ENCODE data around the gene TPTE2. TPM values are rescaled to one million over a fixed set of nuclear protein-coding genes. Genes with fewer than 3 reads are reported as not detected.

The TPTE2 gene
- total and polyA plus RNA-seq, 2 experiments from 2014 or later = not detected

DNA sequence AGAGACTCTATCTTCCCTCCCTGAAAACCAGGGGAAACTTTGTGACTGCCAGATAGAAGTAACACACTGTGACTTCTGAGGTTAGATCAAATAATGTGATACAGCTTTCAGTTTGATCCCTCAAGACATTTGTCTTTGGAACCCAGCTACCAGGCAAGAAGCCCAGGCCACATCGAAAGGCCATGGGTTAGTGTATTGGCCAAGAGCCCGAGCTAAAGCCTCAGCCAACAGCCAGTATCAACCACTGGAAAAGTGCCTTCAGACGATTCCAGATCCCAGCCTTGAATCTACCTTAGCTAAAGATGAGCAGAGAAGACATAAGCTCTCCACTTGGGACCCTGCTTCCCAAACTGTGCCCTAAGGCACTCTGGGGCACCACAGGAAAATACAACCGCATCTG, 10.9 kb upstream of the TPTE2 start:
- Histone ChIP-seq H3K4me3 (no peak overlapping the region), H3F3A (replicated peaks; ENCODE audit: low read depth) (no peaks in the 10 kb centered on the region), H3K27ac (ENCODE audit: low read depth) (no peak overlapping the region), H4K20me1 (replicated peaks; ENCODE audit: insufficient read depth) (no peaks in the 10 kb centered on the region), H3K27me3 (ENCODE audit: insufficient read depth) (no peaks in the 10 kb centered on the region), H3K36me3 (ENCODE audit: insufficient read depth) (no peaks in the 10 kb centered on the region), H3K4me2 (no peak overlapping the region), H3K9me2 (ENCODE audit: insufficient read depth) (no peaks in the 10 kb centered on the region), H3K4me1 (ENCODE audit: insufficient read depth) (no peaks in the 10 kb centered on the region), H2AFZ (no peak overlapping the region), H3K79me2 (replicated peaks; ENCODE audit: insufficient read depth) (no peaks in the 10 kb centered on the region)
- no peak overlapping the region for H3K4me3 Mint-ChIP-seq
- TF ChIP-seq EZH2 (IDR thresholded peaks at IDR 0.05; ENCODE audit: low read depth, unreplicated experiment) (no peak), EZH2phosphoT487 (IDR thresholded peaks at IDR 0.05; ENCODE audit: unreplicated experiment) (no peak), ZNF331 (CRISPR knock-in tag; IDR thresholded peaks at IDR 0.05; ENCODE audit: low read depth) (no peak), POLR2AphosphoS5 (IDR thresholded peaks at IDR 0.05; ENCODE audit: low read depth) (no peak), NANOG (IDR thresholded peaks at IDR 0.05; ENCODE audit: borderline replicate concordance) (no peak), ZNF114 (CRISPR knock-in tag; IDR thresholded peaks at IDR 0.05) (no peak), JUNB (IDR thresholded peaks at IDR 0.05; ENCODE audit: unreplicated experiment) (no peak), STAT1 (IDR thresholded peaks at IDR 0.05; ENCODE audit: unreplicated experiment) (no peak), CREB1 (CRISPR knock-in tag; IDR thresholded peaks at IDR 0.05; ENCODE audit: low read depth) (no peak)
- TF ChIP-seq, protein P1, sequence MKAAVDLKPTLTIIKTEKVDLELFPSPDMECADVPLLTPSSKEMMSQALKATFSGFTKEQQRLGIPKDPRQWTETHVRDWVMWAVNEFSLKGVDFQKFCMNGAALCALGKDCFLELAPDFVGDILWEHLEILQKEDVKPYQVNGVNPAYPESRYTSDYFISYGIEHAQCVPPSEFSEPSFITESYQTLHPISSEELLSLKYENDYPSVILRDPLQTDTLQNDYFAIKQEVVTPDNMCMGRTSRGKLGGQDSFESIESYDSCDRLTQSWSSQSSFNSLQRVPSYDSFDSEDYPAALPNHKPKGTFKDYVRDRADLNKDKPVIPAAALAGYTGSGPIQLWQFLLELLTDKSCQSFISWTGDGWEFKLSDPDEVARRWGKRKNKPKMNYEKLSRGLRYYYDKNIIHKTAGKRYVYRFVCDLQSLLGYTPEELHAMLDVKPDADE (IDR thresholded peaks at IDR 0.05) = no peak
- TF ChIP-seq, protein P2, sequence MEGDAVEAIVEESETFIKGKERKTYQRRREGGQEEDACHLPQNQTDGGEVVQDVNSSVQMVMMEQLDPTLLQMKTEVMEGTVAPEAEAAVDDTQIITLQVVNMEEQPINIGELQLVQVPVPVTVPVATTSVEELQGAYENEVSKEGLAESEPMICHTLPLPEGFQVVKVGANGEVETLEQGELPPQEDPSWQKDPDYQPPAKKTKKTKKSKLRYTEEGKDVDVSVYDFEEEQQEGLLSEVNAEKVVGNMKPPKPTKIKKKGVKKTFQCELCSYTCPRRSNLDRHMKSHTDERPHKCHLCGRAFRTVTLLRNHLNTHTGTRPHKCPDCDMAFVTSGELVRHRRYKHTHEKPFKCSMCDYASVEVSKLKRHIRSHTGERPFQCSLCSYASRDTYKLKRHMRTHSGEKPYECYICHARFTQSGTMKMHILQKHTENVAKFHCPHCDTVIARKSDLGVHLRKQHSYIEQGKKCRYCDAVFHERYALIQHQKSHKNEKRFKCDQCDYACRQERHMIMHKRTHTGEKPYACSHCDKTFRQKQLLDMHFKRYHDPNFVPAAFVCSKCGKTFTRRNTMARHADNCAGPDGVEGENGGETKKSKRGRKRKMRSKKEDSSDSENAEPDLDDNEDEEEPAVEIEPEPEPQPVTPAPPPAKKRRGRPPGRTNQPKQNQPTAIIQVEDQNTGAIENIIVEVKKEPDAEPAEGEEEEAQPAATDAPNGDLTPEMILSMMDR (conservative IDR thresholded peaks at IDR 0.05; ENCODE audit: low read depth in 2 of 2) = no peak
- TF ChIP-seq, protein P3, sequence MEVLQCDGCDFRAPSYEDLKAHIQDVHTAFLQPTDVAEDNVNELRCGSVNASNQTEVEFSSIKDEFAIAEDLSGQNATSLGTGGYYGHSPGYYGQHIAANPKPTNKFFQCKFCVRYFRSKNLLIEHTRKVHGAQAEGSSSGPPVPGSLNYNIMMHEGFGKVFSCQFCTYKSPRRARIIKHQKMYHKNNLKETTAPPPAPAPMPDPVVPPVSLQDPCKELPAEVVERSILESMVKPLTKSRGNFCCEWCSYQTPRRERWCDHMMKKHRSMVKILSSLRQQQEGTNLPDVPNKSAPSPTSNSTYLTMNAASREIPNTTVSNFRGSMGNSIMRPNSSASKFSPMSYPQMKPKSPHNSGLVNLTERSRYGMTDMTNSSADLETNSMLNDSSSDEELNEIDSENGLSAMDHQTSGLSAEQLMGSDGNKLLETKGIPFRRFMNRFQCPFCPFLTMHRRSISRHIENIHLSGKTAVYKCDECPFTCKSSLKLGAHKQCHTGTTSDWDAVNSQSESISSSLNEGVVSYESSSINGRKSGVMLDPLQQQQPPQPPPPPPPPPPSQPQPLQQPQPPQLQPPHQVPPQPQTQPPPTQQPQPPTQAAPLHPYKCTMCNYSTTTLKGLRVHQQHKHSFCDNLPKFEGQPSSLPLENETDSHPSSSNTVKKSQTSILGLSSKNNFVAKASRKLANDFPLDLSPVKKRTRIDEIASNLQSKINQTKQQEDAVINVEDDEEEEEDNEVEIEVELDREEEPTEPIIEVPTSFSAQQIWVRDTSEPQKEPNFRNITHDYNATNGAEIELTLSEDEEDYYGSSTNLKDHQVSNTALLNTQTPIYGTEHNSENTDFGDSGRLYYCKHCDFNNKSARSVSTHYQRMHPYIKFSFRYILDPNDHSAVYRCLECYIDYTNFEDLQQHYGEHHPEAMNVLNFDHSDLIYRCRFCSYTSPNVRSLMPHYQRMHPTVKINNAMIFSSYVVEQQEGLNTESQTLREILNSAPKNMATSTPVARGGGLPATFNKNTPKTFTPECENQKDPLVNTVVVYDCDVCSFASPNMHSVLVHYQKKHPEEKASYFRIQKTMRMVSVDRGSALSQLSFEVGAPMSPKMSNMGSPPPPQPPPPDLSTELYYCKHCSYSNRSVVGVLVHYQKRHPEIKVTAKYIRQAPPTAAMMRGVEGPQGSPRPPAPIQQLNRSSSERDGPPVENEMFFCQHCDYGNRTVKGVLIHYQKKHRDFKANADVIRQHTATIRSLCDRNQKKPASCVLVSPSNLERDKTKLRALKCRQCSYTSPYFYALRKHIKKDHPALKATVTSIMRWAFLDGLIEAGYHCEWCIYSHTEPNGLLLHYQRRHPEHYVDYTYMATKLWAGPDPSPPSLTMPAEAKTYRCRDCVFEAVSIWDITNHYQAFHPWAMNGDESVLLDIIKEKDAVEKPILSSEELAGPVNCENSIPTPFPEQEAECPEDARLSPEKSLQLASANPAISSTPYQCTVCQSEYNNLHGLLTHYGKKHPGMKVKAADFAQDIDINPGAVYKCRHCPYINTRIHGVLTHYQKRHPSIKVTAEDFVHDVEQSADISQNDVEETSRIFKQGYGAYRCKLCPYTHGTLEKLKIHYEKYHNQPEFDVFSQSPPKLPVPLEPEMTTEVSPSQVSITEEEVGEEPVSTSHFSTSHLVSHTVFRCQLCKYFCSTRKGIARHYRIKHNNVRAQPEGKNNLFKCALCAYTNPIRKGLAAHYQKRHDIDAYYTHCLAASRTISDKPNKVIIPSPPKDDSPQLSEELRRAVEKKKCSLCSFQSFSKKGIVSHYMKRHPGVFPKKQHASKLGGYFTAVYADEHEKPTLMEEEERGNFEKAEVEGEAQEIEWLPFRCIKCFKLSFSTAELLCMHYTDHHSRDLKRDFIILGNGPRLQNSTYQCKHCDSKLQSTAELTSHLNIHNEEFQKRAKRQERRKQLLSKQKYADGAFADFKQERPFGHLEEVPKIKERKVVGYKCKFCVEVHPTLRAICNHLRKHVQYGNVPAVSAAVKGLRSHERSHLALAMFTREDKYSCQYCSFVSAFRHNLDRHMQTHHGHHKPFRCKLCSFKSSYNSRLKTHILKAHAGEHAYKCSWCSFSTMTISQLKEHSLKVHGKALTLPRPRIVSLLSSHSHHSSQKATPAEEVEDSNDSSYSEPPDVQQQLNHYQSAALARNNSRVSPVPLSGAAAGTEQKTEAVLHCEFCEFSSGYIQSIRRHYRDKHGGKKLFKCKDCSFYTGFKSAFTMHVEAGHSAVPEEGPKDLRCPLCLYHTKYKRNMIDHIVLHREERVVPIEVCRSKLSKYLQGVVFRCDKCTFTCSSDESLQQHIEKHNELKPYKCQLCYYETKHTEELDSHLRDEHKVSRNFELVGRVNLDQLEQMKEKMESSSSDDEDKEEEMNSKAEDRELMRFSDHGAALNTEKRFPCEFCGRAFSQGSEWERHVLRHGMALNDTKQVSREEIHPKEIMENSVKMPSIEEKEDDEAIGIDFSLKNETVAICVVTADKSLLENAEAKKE (CRISPR knock-in tag; IDR thresholded peaks at IDR 0.05) = no peak
- TF ChIP-seq, protein P4, sequence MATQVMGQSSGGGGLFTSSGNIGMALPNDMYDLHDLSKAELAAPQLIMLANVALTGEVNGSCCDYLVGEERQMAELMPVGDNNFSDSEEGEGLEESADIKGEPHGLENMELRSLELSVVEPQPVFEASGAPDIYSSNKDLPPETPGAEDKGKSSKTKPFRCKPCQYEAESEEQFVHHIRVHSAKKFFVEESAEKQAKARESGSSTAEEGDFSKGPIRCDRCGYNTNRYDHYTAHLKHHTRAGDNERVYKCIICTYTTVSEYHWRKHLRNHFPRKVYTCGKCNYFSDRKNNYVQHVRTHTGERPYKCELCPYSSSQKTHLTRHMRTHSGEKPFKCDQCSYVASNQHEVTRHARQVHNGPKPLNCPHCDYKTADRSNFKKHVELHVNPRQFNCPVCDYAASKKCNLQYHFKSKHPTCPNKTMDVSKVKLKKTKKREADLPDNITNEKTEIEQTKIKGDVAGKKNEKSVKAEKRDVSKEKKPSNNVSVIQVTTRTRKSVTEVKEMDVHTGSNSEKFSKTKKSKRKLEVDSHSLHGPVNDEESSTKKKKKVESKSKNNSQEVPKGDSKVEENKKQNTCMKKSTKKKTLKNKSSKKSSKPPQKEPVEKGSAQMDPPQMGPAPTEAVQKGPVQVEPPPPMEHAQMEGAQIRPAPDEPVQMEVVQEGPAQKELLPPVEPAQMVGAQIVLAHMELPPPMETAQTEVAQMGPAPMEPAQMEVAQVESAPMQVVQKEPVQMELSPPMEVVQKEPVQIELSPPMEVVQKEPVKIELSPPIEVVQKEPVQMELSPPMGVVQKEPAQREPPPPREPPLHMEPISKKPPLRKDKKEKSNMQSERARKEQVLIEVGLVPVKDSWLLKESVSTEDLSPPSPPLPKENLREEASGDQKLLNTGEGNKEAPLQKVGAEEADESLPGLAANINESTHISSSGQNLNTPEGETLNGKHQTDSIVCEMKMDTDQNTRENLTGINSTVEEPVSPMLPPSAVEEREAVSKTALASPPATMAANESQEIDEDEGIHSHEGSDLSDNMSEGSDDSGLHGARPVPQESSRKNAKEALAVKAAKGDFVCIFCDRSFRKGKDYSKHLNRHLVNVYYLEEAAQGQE (IDR thresholded peaks at IDR 0.05; ENCODE audit: unreplicated experiment) = no peak
- H3K36me3 Mint-ChIP-seq (ENCODE audit: low read depth) = peaks cover 14% of the 10 kb centered on the region; the same call in 2 of the 3 replicates
- ATAC-seq (no peak), DNase-seq (ENCODE audit: low spot score) (no peak)
- H3K9me3 Mint-ChIP-seq = peaks cover 84% of the 10 kb centered on the region
- H3K27me3 Mint-ChIP-seq (ENCODE audit: insufficient read depth, low read depth, poor library complexity) = peaks cover 4% of the 10 kb centered on the region
- H3K27ac Mint-ChIP-seq = no peak overlapping the region
- no peaks in the 10 kb centered on the region for H3K4me1 Mint-ChIP-seq
